ENCODE data around the gene WDR7. TPM values are rescaled to one million over a fixed set of nuclear protein-coding genes. Genes with fewer than 3 reads are reported as not detected.

The WDR7 gene
- 16.2 TPM for polyA plus RNA-seq

- peaks cover 25 to 36% (median 30%) of the 10 kb centered on the region in 3 donors for H3K4me1 Mint-ChIP-seq
- peak within 1 kb of the TSS; percentile 78 to 95 (median 85) for H3K27ac Mint-ChIP-seq
- H3K9me3 Mint-ChIP-seq, result peaks cover 0 to 2% (median 0%) of the 10 kb centered on the region in 3 donors
- peak within 1 kb of the TSS; percentile 94 to 96 (median 95) for H3K4me3 Mint-ChIP-seq
- H3K27me3 Mint-ChIP-seq, result no peaks in the 10 kb centered on the region
- peaks cover 3% of the 10 kb centered on the region for H3K36me3 Mint-ChIP-seq
Measured at GRCh38 chr18:56650944-56651770, at the start of gene WDR7. WDR7 (plus strand) TSS chr18:56651359; CDS start chr18:56672516, 21,157 bp downstream.

- H3K9me3 Mint-ChIP-seq, result no peaks in the 10 kb centered on the region
- no peaks in the 10 kb centered on the region for H3K27me3 Mint-ChIP-seq
- peaks cover 0 to 2% (median 0%) of the 10 kb centered on the region in 3 donors for H3K4me1 Mint-ChIP-seq
- H3K27ac Mint-ChIP-seq, result no peak overlapping the region
- H3K4me3 Mint-ChIP-seq, result no peak overlapping the region
- H3K36me3 Mint-ChIP-seq, result peaks cover 15% of the 10 kb centered on the region
Measured at GRCh38 chr18:56606618-56607017, 44.5 kb upstream of the WDR7 start.

GRCh38 chr18:56615738-56616520 lies 35.2 kb upstream of the WDR7 start:
- Mint-ChIP-seq H3K9me3 (no peaks in the 10 kb centered on the region), H3K4me3 (no peak overlapping the region), H3K4me1 (no peaks in the 10 kb centered on the region), H3K27ac (no peak overlapping the region), H3K36me3 (peaks cover 11% of the 10 kb centered on the region), H3K27me3 (no peaks in the 10 kb centered on the region)

GRCh38 chr18:56627991-56628390 lies 23.2 kb upstream of the WDR7 start:
- Mint-ChIP-seq H3K27ac (no peak overlapping the region), H3K36me3 (peaks cover 12% of the 10 kb centered on the region), H3K27me3 (no peaks in the 10 kb centered on the region), H3K4me3 (no peak overlapping the region), H3K4me1 (peaks cover 21 to 47% (median 33%) of the 10 kb centered on the region in 3 donors), H3K9me3 (no peaks in the 10 kb centered on the region)

- peak overlapping the region in 2 of 4 donors; percentile 18 to 39 for H3K4me3 Mint-ChIP-seq
- H3K4me1 Mint-ChIP-seq, result peaks cover 41 to 58% (median 52%) of the 10 kb centered on the region in 3 donors
- no peaks in the 10 kb centered on the region for H3K9me3 Mint-ChIP-seq
- peak overlapping the region in 1 of 3 donors; percentile 16 for H3K27ac Mint-ChIP-seq
- H3K27me3 Mint-ChIP-seq, result no peaks in the 10 kb centered on the region
- H3K36me3 Mint-ChIP-seq, result peaks cover 10% of the 10 kb centered on the region
Measured at GRCh38 chr18:56632070-56633022, 18.8 kb upstream of the WDR7 start.

GRCh38 chr18:56635007-56635406 lies 16.2 kb upstream of the WDR7 start:
- peak overlapping the region in 3 of 4 donors; percentile 5 to 52 (median 37) for H3K4me3 Mint-ChIP-seq
- H3K27ac Mint-ChIP-seq, result no peak overlapping the region
- H3K4me1 Mint-ChIP-seq, result peaks cover 37 to 58% (median 52%) of the 10 kb centered on the region in 3 donors

GRCh38 chr18:56637176-56637575 lies 14.0 kb upstream of the WDR7 start:
- H3K4me1 Mint-ChIP-seq, result peaks cover 30 to 42% (median 42%) of the 10 kb centered on the region in 3 donors
- H3K27ac Mint-ChIP-seq, result peak overlapping the region; percentile 83 to 97 (median 97)
- peaks cover 10% of the 10 kb centered on the region for H3K36me3 Mint-ChIP-seq
- H3K27me3 Mint-ChIP-seq, result no peaks in the 10 kb centered on the region
- no peaks in the 10 kb centered on the region for H3K9me3 Mint-ChIP-seq
- H3K4me3 Mint-ChIP-seq, result peak overlapping the region; percentile 90 to 99 (median 94)

More at GRCh38 chr18:56635007-56635406, 16.2 kb upstream of the WDR7 start:
- Mint-ChIP-seq H3K27me3 (no peaks in the 10 kb centered on the region), H3K9me3 (no peaks in the 10 kb centered on the region), H3K36me3 (peaks cover 10% of the 10 kb centered on the region)

- Mint-ChIP-seq H3K9me3 (no peaks in the 10 kb centered on the region), H3K4me1 (peaks cover 30 to 38% (median 36%) of the 10 kb centered on the region in 3 donors), H3K4me3 (peak overlapping the region; percentile 90 to 99 (median 94)), H3K27ac (peak overlapping the region; percentile 83 to 97 (median 97)), H3K27me3 (no peaks in the 10 kb centered on the region), H3K36me3 (peaks cover 10% of the 10 kb centered on the region)
Measured at GRCh38 chr18:56637711-56638231, 13.4 kb upstream of the WDR7 start.

GRCh38 chr18:56638232-56639103 lies 12.7 kb upstream of the WDR7 start, which contains the start of gene TXNL1:
TXNL1 (minus strand) TSS chr18:56638592; CDS start chr18:56638440, 152 bp downstream.
- H3K36me3 Mint-ChIP-seq, result peaks cover 10% of the 10 kb centered on the region
- H3K4me1 Mint-ChIP-seq, result peaks cover 30 to 38% (median 34%) of the 10 kb centered on the region in 3 donors
- H3K9me3 Mint-ChIP-seq, result no peaks in the 10 kb centered on the region
- H3K4me3 Mint-ChIP-seq, result peak within 1 kb of the TSS; percentile 90 to 99 (median 94)
- no peaks in the 10 kb centered on the region for H3K27me3 Mint-ChIP-seq
- H3K27ac Mint-ChIP-seq, result peak within 1 kb of the TSS; percentile 83 to 97 (median 97)

GRCh38 chr18:56639104-56639381 lies 12.1 kb upstream of the WDR7 start:
- no peaks in the 10 kb centered on the region for H3K27me3 Mint-ChIP-seq
- no peaks in the 10 kb centered on the region for H3K9me3 Mint-ChIP-seq
- peaks cover 10% of the 10 kb centered on the region for H3K36me3 Mint-ChIP-seq
- peak overlapping the region; percentile 90 to 99 (median 94) for H3K4me3 Mint-ChIP-seq
- peak overlapping the region; percentile 83 to 97 (median 97) for H3K27ac Mint-ChIP-seq
- peaks cover 30 to 35% (median 34%) of the 10 kb centered on the region in 3 donors for H3K4me1 Mint-ChIP-seq

- H3K4me1 Mint-ChIP-seq, result peaks cover 27 to 32% (median 32%) of the 10 kb centered on the region in 3 donors
- peak overlapping the region in 2 of 3 donors; percentile 83 to 97 for H3K27ac Mint-ChIP-seq
- peaks cover 10% of the 10 kb centered on the region for H3K36me3 Mint-ChIP-seq
- H3K27me3 Mint-ChIP-seq, result no peaks in the 10 kb centered on the region
- peak overlapping the region; percentile 90 to 99 (median 94) for H3K4me3 Mint-ChIP-seq
- H3K9me3 Mint-ChIP-seq, result no peaks in the 10 kb centered on the region
Measured at GRCh38 chr18:56639571-56639970, 11.6 kb upstream of the WDR7 start.

GRCh38 chr18:56641714-56642337 lies 9.3 kb upstream of the WDR7 start:
- no peaks in the 10 kb centered on the region for H3K9me3 Mint-ChIP-seq
- peak overlapping the region in 1 of 4 donors; percentile 35 for H3K4me3 Mint-ChIP-seq
- no peaks in the 10 kb centered on the region for H3K27me3 Mint-ChIP-seq
- peaks cover 12 to 23% (median 15%) of the 10 kb centered on the region in 3 donors for H3K4me1 Mint-ChIP-seq
- peaks cover 4% of the 10 kb centered on the region for H3K36me3 Mint-ChIP-seq
- H3K27ac Mint-ChIP-seq, result peak overlapping the region in 1 of 3 donors; percentile 10

GRCh38 chr18:56643381-56643780 lies 7.8 kb upstream of the WDR7 start:
- H3K27me3 Mint-ChIP-seq, result no peaks in the 10 kb centered on the region
- H3K36me3 Mint-ChIP-seq, result peaks cover 4% of the 10 kb centered on the region
- H3K9me3 Mint-ChIP-seq, result no peaks in the 10 kb centered on the region
- H3K27ac Mint-ChIP-seq, result peak overlapping the region in 1 of 3 donors; percentile 18
- peaks cover 6 to 11% (median 6%) of the 10 kb centered on the region in 3 donors for H3K4me1 Mint-ChIP-seq
- H3K4me3 Mint-ChIP-seq, result peak overlapping the region in 1 of 4 donors; percentile 31
